MG63 (cell line): ENCODE data around the gene KLHL24. TPM values are rescaled to one million over a fixed set of nuclear protein-coding genes. Genes with fewer than 3 reads are reported as not detected.
"Not testable (repeated sequence)": the region's sequence is repeated elsewhere in the genome, so short reads cannot be mapped to it uniquely, and the experiment has no call there.

Experiments used
- DNase-seq: peaks from one replicate; pipeline ENCODE4 v3.0.0-alpha.2; 2020
- H3K27me3 ChIP-seq: fragments of 250-450 bp; sonication (Bioruptor Pico); 2 replicates; pipeline ENCODE4 v1.5.1; 2020; ENCODE audit warnings: mild to moderate bottlenecking, moderate library complexity
- H3K36me3 ChIP-seq: fragments of 250-450 bp; sonication (Bioruptor Pico); 2 replicates; pipeline ENCODE4 v1.5.1; 2020; ENCODE audit warnings: mild to moderate bottlenecking, moderate library complexity
- H3K4me3 ChIP-seq: fragments of 250-450 bp; sonication (Bioruptor Pico); 2 replicates; pipeline ENCODE4 v1.5.1; 2020; ENCODE audit warnings: mild to moderate bottlenecking, moderate library complexity
- H3K9me3 ChIP-seq: fragments of 250-450 bp; sonication (Bioruptor Pico); 2 replicates; pipeline ENCODE4 v1.5.1; 2020; ENCODE audit warnings: mild to moderate bottlenecking, moderate library complexity
- total RNA-seq: library from RNA; depleted of rRNA; stranded (reverse); fragments of >200 nt; shearing (Covaris generic); gene quantifications from 2 replicates; pipeline ENCODE4 v1.2.3, GENCODE V29; 2014; ENCODE audit warnings: low replicate concordance

Gene KLHL24
- total RNA-seq, 1 experiment from 2014 or later, result 13.4 TPM

GRCh38 chr3:183626877-183627594 is 8.4 kb upstream of the KLHL24 start:
- no peak for DNase-seq
- no peaks in the 10 kb centered on the region for H3K9me3 ChIP-seq
- no peak overlapping the region for H3K4me3 ChIP-seq
- peaks cover 3% of the 10 kb centered on the region; the same call in 1 of the 2 replicates for H3K27me3 ChIP-seq
- no peaks in the 10 kb centered on the region for H3K36me3 ChIP-seq

- no peak overlapping the region for H3K4me3 ChIP-seq
- DNase-seq, result no peak
- H3K36me3 ChIP-seq, result no peaks in the 10 kb centered on the region
- no peaks in the 10 kb centered on the region for H3K9me3 ChIP-seq
- H3K27me3 ChIP-seq, result no peaks in the 10 kb centered on the region
These were observed 5.7 kb upstream of the KLHL24 start for GRCh38 chr3:183629546-183630301.

GRCh38 chr3:183631715-183632114 is 3.7 kb upstream of the KLHL24 start:
- Histone ChIP-seq H3K9me3 (no peaks in the 10 kb centered on the region), H3K36me3 (no peaks in the 10 kb centered on the region), H3K27me3 (no peaks in the 10 kb centered on the region), H3K4me3 (no peak overlapping the region)
- DNase-seq, result no peak

- not testable (repeated sequence) for H3K4me3 ChIP-seq, H3K27me3 ChIP-seq, H3K36me3 ChIP-seq, H3K9me3 ChIP-seq, DNase-seq
These were observed 2.7 kb upstream of the KLHL24 start for GRCh38 chr3:183632725-183633124.

GRCh38 chr3:183634707-183635106 is 716 bp upstream of the KLHL24 start:
- Histone ChIP-seq H3K9me3 (no peaks in the 10 kb centered on the region), H3K36me3 (no peaks in the 10 kb centered on the region), H3K27me3 (no peaks in the 10 kb centered on the region), H3K4me3 (peak overlapping the region; percentile 96)
- no peak for DNase-seq

- H3K9me3 ChIP-seq, result no peaks in the 10 kb centered on the region
- H3K4me3 ChIP-seq, result peak overlapping the region; percentile 96
- H3K27me3 ChIP-seq, result no peaks in the 10 kb centered on the region
- no peaks in the 10 kb centered on the region for H3K36me3 ChIP-seq
- no peak for DNase-seq
These were observed 354 bp upstream of the KLHL24 start for GRCh38 chr3:183635107-183635430.

- H3K27me3 ChIP-seq, result no peaks in the 10 kb centered on the region
- no peaks in the 10 kb centered on the region for H3K36me3 ChIP-seq
- peak; percentile 96 for DNase-seq
- no peaks in the 10 kb centered on the region for H3K9me3 ChIP-seq
- H3K4me3 ChIP-seq, result peak overlapping the region; percentile 96
These were observed 1.0 kb downstream of the KLHL24 start for GRCh38 chr3:183636221-183637105.

- Histone ChIP-seq H3K9me3 (no peaks in the 10 kb centered on the region), H3K27me3 (no peaks in the 10 kb centered on the region), H3K36me3 (no peaks in the 10 kb centered on the region), H3K4me3 (peak overlapping the region; percentile 96)
- no peak for DNase-seq
These were observed 1.7 kb downstream of the KLHL24 start for GRCh38 chr3:183637106-183637486.

GRCh38 chr3:183637633-183638032 is 2.2 kb downstream of the KLHL24 start:
- H3K4me3 ChIP-seq, H3K27me3 ChIP-seq, DNase-seq, H3K9me3 ChIP-seq, H3K36me3 ChIP-seq: not testable (repeated sequence)

GRCh38 chr3:183638101-183638852 is 2.9 kb downstream of the KLHL24 start:
- no peak overlapping the region for H3K4me3 ChIP-seq
- DNase-seq, result no peak
- no peaks in the 10 kb centered on the region for H3K9me3 ChIP-seq
- no peaks in the 10 kb centered on the region for H3K27me3 ChIP-seq
- H3K36me3 ChIP-seq, result no peaks in the 10 kb centered on the region

- H3K4me3 ChIP-seq, H3K9me3 ChIP-seq, H3K27me3 ChIP-seq, H3K36me3 ChIP-seq, DNase-seq: not testable (repeated sequence)
These were observed 5.2 kb downstream of the KLHL24 start for GRCh38 chr3:183640635-183641034.

- H3K4me3 ChIP-seq, result no peak overlapping the region
- no peaks in the 10 kb centered on the region for H3K36me3 ChIP-seq
- no peaks in the 10 kb centered on the region for H3K9me3 ChIP-seq
- no peak for DNase-seq
- H3K27me3 ChIP-seq, result no peaks in the 10 kb centered on the region
These were observed 6.5 kb downstream of the KLHL24 start for GRCh38 chr3:183641882-183642281.

GRCh38 chr3:183644244-183644643 is 8.8 kb downstream of the KLHL24 start:
- Histone ChIP-seq H3K36me3 (no peaks in the 10 kb centered on the region), H3K9me3 (no peaks in the 10 kb centered on the region), H3K27me3 (no peaks in the 10 kb centered on the region), H3K4me3 (no peak overlapping the region)
- DNase-seq, result no peak

- Histone ChIP-seq H3K27me3 (no peaks in the 10 kb centered on the region), H3K4me3 (no peak overlapping the region)
- DNase-seq, result no peak
These were observed 9.8 kb downstream of the KLHL24 start for GRCh38 chr3:183645254-183645653.

GRCh38 chr3:183650554-183650953 is 15.1 kb downstream of the KLHL24 start:
- peaks cover 29% of the 10 kb centered on the region for H3K9me3 ChIP-seq
- no peak for DNase-seq
- H3K36me3 ChIP-seq, result peaks cover 4% of the 10 kb centered on the region; the same call in 1 of the 2 replicates
- no peaks in the 10 kb centered on the region for H3K27me3 ChIP-seq
- no peak overlapping the region for H3K4me3 ChIP-seq

More at GRCh38 chr3:183645254-183645653, 9.8 kb downstream of the KLHL24 start:
- H3K9me3 ChIP-seq, result no peaks in the 10 kb centered on the region; the same call in 1 of the 2 replicates
- H3K36me3 ChIP-seq, result no peaks in the 10 kb centered on the region

- Histone ChIP-seq H3K27me3 (no peaks in the 10 kb centered on the region), H3K36me3 (peaks cover 4% of the 10 kb centered on the region; the same call in 1 of the 2 replicates), H3K9me3 (peaks cover 29% of the 10 kb centered on the region), H3K4me3 (no peak overlapping the region)
- no peak for DNase-seq
These were observed 18.0 kb downstream of the KLHL24 start for GRCh38 chr3:183653209-183654064.
